HG02763 (cell line): ENCODE results near the gene ISCU.
A peak's percentile ranks its signal among the peaks of the same experiment; 100 is the strongest.
"Not testable (repeated sequence)": the region's sequence is repeated elsewhere in the genome, so short reads cannot be mapped to it uniquely, and the experiment has no call there.

Experiments
- ATAC-seq: cut with Tn5 transposase; IDR thresholded peaks from one replicate; pipeline ENCODE4 v1.9.1; 2021; ENCODE audit warnings: mild to moderate bottlenecking, moderate library complexity; ENCODE audit not compliant: unreplicated experiment

The ISCU gene

DNA sequence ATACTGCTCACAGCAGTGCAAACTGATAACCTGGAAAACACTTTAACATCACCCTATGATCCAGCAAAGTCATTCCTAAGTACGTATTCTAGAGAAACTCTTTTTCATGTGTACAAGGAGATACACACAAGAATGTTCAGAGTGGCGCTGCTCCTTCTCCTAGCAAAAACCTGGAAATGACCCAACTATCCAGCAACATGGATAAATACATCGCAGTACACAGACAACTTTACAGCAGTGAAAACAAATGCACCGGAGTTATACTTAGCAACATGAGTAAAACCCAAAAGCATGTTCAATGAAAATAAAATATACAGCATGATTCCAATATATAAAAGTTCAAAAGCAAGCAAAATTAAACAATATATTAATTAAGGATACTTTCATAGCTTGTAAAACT, 20.1 kb upstream of the ISCU start:
- no peak for ATAC-seq

DNA sequence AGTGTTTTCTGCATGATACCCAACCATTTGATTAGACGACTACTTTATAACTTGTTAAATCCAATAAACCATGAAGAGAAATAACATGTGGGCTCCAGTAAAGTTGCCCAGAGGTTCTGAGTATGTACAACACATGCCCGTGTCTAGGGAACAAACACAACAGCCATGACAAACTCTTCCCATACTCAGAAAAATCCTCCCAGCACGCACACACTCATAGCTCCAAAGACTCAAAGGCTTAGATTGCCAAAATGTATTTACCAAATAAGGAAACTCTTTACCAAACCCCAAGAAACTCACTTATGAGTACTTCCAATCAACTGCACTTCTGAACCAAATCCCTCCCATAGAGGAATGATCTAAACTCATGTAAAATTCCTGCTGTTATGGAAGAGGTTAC, 18.7 kb upstream of the ISCU start:
- ATAC-seq, result no peak

DNA sequence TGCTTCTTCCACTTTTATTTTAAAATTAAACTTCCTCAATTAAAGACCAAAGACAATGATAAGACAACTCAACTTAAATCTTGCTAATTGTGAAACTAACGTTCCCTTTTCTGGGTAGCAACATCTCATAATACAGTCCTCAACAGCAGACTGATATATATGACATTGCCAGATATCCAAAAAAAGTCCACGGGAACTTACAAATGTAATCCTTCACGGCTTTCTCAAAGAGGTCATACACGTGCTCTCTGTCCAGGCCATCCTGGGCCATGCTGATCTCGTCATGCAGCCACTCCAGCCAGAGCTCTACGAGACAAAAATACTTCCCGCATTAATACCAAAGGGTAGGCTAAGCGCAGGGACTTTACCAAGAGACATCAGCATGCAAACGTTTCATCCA, 14.7 kb upstream of the ISCU start:
- ATAC-seq, result no peak

DNA sequence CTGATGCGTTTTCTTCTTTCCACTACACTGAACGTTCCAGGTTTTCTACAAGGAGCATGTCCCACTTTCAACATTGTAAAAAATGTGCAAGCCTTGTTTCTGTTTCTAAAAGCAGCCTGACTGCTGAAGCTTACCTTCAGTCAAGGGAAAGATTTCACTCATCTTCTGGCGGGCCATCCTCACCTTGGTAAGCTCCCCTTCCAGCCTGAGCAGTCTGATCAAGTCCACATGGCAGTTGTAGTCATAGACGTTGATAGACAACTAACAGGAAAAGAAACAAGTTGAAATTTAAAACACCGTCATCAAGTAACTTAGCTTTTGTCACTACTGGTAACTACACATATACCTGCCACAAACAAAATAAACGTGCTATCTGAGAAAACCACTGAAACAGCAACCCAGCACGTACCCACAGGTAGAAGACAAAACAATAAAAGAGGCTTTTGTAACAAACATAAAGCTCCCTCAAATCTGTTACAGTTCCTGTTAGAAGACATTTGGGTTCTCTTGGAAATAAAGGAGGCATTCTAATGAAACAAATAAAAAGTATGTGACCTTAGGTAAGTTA, 13.4 kb upstream of the ISCU start:
- ATAC-seq, result no peak

DNA sequence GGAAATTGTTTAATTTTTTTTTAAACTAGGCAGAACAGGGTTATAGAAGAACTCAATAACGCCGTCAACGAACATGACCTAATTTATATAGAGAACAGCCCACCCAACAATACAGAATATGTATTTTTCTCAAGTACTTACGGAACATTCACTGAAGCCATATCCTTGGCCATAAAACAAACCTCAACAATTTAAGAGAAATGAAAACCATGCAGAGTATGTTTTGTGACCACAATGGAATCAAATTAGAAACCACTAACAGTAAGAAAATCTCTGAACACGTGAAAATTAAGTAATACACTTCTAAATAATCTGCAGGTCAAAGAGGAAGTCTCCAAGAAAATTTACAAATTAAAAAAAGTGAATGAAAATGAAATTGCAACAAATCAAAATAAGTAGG, 10.9 kb upstream of the ISCU start:
- ATAC-seq, result no peak

DNA sequence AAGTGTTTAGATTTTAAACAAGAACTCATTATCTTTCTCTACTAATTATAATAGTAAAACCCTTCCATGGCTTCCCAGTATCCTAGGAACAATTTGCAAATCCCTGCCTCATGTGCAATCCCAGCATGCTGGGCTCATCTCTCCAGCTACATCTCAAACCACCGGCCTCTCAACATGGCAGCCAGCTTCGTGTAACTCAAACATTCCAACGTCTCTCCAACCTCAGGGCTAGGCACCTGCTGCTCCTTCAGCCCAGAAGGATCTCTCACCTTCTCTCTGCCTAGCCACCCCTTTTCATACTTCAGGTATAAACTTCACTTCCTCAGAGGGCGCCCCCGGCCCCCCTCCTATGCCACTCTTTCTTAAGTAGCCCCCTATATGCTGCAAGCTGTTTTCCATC, 8.6 kb upstream of the ISCU start:
- ATAC-seq, result no peak

DNA sequence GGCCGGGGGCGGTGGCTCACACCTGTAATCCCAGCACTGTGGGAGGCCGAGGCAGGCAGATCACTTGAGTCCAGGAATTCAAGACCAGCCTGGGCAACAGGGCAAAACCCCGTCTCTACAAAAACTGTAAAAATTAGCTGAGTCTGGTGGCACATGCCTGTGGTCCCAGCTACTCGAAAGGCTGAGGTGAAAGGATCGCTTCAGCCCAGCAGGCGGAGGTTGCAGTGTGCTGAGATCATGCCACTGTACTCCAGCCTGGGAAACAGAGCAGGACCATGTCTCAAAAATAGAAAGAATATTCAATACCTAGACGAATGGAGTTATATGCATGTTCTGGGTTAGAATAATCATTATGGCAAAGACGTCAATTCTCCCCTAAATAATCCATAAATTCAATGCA, 7.0 kb upstream of the ISCU start:
- ATAC-seq, result not testable (repeated sequence)

DNA sequence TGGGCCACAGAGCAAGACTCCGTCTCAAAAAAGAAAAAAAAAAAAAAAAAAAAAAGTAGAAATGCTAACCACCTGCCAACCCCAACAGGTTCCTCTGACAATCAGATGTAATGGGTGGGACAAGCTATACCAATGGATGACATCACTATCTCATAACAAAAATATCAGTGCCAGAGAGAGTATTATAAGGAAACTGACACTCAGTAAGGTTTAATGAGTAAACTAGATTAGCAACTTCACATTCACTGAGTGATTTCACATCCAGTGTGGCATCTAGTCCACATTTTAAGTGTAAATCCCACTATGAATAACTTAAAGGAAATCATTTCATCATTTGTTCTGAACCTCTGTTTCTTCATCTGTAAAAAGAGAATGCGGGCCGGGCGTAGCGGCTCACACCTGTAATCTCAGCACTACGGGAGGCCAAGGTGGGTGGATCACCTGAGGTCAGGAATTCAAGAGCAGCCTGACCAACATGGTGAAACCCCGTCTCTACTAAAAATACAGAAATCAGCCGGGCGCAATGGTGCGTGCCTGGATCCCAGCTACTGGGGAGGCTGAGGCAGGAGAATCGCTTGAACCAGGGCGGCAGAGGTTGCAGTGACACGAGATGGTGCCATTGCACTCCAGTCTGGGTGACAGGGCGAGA, 3.3 kb upstream of the ISCU start:
- ATAC-seq, result no peak

DNA sequence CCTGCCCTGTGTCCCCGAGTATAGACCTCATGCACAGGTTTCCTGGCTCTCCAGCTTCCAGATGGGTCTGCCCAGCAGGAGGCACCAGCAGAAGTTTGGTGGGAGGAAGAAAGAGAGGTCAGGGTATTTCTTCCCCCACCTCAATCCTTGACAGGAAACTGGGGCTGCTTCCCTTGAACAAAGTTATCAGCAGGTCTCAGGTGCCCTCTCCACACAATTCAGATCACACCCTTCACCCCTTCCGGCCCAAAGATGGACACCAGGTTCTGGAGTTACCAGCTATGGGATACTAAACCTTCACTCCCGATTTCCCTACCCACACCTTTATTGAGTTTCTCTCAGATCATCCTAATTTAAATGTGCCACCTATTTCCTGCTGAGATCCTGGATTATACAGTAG, 2.6 kb upstream of the ISCU start:
- ATAC-seq, result no peak

DNA sequence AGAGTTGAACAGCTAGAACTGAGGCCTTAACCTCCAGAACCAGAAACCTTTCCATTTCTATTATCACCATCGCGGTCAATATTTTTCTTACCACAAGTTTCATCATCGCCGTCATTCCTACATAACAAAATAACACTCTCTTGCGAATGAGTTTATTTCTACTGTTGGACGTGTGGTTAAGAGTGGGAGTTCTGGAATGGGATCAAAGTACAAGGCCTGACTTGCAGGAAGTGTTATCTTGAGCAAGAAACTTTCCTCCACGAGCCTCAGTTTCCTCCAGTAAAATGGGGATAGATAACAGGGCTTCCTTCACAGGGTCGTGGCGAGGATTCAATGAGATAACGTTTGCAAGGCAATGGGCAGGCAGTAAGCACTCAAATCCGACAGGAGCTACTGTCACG, 2.1 kb upstream of the ISCU start:
- ATAC-seq, result no peak

DNA sequence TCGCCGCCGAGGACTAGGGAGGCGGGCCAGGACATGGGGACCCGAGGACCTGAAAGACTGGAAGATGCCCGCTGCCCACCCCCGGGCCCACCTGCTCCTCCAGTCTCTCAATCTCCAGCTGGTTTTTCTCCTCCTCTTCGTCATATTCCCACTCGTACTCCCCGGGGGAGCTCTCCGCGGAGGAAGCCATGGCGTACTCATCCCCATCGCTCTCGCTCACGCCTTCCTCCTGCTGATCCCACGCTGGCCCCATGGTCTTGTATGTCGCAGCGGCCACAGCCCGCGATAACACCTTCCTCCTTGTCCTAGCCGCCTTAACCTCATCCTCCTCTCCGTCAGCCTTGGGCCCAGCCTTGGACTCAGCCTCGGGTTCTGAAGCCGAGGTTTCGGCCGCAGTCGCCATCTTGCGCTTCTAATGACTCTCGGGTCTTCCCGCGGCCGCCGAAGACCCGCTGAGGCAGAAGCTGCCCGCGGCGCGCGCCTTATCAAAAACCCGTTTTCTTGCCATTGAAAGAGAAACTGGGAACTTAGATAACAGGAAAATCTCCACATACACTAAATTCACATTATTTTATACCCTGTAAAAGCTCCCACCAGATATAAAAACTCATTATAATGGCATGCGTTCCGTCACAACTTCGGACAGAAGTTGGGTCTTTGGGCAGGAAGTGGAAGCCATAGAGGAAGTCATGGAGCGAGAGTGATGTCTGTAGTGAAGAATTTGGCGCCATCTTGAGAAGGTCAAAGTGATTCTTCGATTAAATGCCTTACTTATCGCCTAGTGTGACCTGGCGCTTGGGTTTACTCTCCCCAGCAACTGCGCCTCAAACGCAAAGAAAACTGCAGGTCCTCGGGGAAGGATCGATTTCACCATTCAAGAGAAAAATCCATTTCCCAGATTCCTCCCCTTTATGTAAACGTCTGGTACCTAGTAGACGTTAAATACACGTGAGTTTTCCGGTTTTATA, 1.4 kb upstream of the ISCU start, which contains the start of gene SART3:
TSS of gene SART3 (minus strand) at position 422 of the 968 bp plus-strand sequence. CDS start at position 403, 19 bp downstream.
- peak; percentile 27 for ATAC-seq

DNA sequence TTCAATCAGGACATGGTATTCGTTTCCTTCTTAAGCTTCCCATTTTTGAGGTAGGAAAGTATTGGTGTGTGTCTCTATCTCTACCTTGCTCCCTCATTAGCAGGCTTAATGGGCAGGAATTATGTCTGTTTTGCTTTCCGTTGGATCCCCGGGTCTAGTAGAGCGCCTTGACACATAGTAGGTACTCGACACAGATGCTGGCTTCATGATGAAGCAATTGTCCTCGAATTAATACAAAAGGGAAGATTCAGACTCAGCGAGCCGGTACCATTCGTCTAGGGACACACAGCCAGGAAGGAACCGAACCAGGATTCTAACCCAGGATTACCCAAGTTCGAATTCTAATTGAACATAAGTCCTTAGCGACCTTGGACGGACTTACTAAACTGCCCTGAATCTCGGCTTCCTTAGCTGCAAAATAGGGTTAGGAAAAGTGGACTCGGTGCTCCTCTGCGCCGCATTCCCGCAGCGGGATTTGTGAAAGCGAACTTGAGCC, 496 bp upstream of the ISCU start:
- no peak for ATAC-seq

DNA sequence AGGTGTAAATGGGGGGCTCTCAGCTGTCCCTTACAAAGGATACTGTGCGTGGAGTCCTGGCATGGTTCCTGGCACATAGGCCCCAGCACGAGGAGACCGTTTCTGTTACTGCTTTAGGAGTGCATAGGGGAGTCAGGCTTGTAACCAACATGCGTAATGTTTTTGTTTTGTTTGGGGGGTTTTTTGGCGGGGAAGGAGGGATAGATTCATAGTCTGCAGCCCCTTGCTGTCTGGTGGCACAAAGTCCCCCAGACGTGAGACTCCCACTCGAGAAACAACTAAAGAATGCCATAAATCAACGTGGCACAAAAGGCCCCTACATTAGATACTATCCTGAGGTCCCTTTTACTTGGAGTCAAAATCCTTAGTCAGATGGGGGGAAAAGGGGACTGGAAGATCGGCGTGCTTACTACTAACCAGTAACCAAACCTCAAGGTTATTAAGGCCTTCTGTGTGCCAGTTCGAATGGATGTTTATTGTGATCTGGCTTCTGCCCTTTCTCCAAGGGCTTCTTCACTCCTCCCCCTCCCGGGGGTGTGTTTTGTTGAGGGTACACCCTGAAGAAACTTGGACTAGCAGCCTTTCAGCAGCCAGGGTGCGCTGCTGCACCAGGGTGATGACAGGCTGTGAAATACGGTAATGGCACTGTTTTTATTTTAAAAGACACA, 874 bp downstream of the ISCU start:
- ATAC-seq, result peak; percentile 30

DNA sequence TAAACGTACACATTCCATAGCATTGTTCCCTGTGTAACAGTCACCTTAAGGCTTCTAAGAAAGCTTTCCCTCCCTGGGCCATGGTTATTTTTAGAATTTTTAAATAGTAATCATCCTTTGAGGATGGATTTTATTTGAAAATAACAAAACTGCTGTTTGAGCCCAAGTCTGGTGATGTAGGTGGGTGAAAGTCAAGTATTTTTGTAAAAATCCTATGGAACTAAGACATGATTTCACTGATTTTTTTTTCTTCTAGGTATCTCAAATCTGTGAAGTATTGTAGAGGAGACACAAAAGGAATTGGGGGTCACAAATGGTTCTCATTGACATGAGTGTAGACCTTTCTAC, 1.4 kb downstream of the ISCU start:
- ATAC-seq, result no peak

DNA sequence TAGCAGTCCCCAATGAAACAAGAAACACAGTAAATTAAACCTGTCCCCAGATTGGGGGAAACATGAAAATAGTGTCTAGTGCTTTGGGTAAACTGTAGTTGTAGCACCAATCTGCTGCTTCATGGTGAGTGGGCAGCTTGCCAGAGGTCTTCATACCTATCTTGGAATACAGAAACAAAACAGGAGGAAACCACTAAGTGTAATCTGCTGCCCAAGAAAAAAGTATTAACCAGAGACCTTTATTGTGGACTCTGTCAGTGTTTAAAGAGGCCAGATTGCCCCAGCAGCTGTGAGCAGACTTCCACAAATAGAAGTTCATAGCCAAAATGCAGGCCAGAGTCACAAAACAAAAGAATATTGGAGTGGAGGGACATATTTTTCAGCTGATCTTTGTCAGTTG, 2.3 kb downstream of the ISCU start:
- no peak for ATAC-seq

DNA sequence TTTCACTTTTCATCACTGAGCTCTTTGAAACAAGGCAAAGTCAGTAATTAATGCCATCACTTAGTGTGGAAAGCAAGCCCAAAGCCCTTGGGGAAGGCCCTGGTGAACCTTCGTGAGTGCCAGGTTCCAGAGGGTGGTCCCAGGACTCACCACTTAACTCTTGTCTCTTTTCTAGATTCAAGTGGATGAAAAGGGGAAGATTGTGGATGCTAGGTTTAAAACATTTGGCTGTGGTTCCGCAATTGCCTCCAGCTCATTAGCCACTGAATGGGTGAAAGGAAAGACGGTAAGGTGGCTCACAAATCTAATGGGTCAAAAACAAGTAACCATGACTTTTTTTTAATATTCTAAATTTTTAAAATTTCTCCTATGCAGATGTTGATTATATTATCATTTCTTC, 2.8 kb downstream of the ISCU start:
- ATAC-seq, result no peak

DNA sequence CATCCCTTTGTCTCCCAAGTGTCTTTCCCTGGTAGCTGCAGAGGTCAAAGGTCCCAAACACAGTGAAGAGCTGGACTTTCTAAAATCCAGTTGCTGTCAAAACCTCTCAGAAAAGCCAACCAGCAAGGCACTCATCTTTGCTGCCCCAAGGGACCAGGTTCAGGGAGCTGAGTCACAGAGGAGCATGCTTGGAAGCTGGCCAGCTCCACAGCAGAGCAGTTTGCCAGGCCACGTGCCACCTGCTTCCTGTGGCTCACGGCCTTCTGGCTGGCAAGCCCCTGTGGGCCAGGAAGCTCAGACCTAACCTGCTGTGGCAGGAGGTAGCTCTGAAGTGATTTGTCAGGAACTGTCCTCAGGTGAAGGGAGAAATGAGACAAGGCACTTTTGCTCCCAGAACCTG, 3.6 kb downstream of the ISCU start:
- no peak for ATAC-seq

DNA sequence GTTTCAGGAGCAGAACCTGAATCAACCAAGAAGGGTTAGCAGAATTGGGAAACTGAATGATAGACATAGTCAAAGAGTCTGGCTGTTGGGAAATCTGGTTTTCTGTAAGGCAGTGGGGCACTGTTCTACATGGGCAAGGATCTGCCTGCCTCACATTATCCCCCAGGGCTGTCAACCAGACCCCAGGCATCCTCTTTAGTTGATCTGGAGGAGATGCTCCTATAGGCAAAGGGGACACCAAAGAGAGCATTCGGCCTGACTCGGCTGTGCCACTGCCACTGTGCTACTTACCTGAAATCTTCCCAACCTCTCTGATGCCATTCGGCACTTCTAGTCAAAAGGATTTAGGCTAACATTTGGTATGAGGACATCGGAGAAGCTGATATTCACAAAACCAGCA, 4.1 kb downstream of the ISCU start:
- ATAC-seq, result no peak

DNA sequence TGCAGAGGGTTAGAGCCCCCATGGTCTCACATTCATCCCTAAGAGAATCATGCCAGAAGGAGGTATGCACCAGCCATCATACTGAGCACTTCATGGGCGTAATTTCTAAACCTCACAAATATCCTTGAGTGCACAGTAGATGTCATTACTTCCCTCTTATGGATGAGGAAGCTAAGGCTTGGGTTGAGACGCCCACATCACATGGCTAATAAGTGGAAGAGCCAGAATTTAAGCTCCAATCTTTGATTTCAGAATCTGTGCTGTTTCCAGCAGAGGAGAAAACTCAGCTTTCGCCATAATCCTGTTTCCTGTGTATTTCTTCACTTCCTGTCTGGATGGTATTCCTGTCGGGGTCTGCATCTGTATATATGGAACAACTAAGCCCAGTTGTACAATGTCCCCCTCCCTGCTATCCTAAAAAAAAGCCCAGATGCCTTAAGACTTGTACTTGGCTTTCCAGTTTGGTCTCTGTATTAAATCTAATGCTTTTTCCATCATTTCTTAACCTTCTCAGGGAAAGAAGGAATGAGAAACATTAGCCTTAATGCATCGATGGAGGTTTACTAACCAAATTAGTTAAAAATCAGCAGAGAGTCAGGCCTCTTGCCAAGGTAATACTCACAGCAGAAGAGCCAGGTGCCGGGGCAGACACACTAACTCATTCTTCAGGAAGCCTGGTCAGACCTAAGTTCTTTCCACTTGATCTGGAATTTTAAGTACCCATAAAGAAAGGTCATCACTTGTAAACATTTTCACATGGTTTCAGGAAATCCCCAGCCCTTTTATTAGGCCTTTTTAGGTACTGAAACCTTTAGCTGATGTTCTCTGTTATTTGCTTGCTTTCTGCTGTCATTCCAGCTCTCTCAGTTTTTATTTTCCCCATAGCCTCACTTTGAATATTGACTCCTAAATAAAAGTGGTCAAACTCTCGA, 5.3 kb downstream of the ISCU start:
- no peak for ATAC-seq
